Measurements from ENCODE around the gene RAB31.

The RAB31 gene

GRCh38 chr18:9694174-9694573 is 13.9 kb upstream of the RAB31 start:
- no peak for DNase-seq (ENCODE audit: low read depth)

- no peak for DNase-seq (ENCODE audit: low read depth)
Observed at GRCh38 chr18:9694952-9695495, 13.1 kb upstream of the RAB31 start.

- no peak for DNase-seq (ENCODE audit: low read depth)
Observed at GRCh38 chr18:9695605-9696004, 12.5 kb upstream of the RAB31 start.

GRCh38 chr18:9696112-9696511 is 12.0 kb upstream of the RAB31 start:
- no peak for DNase-seq (ENCODE audit: low read depth)

- no peak for DNase-seq (ENCODE audit: low read depth)
Observed at GRCh38 chr18:9696701-9697100, 11.4 kb upstream of the RAB31 start.

- DNase-seq (ENCODE audit: low read depth): no peak
Observed at GRCh38 chr18:9697121-9697520, 11.0 kb upstream of the RAB31 start.

- no peak for DNase-seq (ENCODE audit: low read depth)
Observed at GRCh38 chr18:9698497-9698896, 9.6 kb upstream of the RAB31 start.

GRCh38 chr18:9700261-9700796 is 7.8 kb upstream of the RAB31 start:
- DNase-seq (ENCODE audit: low read depth): no peak

- no peak for DNase-seq (ENCODE audit: low read depth)
Observed at GRCh38 chr18:9701609-9702349, 6.3 kb upstream of the RAB31 start.

GRCh38 chr18:9704233-9705118 is 3.6 kb upstream of the RAB31 start:
- no peak for DNase-seq (ENCODE audit: low read depth)

GRCh38 chr18:9705183-9705829 is 2.8 kb upstream of the RAB31 start:
- DNase-seq (ENCODE audit: low read depth): no peak

GRCh38 chr18:9706081-9706935 is 1.8 kb upstream of the RAB31 start:
- no peak for DNase-seq (ENCODE audit: low read depth)

- DNase-seq (ENCODE audit: low read depth): no peak
Observed at GRCh38 chr18:9707381-9708056, 582 bp upstream of the RAB31 start.

GRCh38 chr18:9708434-9709303 is 568 bp downstream of the RAB31 start:
- no peak for DNase-seq (ENCODE audit: low read depth)

GRCh38 chr18:9709304-9709877 is 1.3 kb downstream of the RAB31 start:
- DNase-seq (ENCODE audit: low read depth): no peak

- no peak for DNase-seq (ENCODE audit: low read depth)
Observed at GRCh38 chr18:9710037-9710436, 1.9 kb downstream of the RAB31 start.

GRCh38 chr18:9711361-9712129 is 3.4 kb downstream of the RAB31 start:
- no peak for DNase-seq (ENCODE audit: low read depth)

GRCh38 chr18:9712130-9712577 is 4.1 kb downstream of the RAB31 start:
- no peak for DNase-seq (ENCODE audit: low read depth)

All from stimulated activated CD4-positive, alpha-beta T cell treated with anti-CD3 and anti-CD28 coated beads, Interleukin-2, amount 100 ng/mL, for 4 hours (primary cell).